22Rv1 (cell line): ENCODE results near the gene MXD1.
"Not testable (repeated sequence)": the region's sequence is repeated elsewhere in the genome, so short reads cannot be mapped to it uniquely, and the experiment has no call there.

ENCODE experiments used
- H3K27ac ChIP-seq: fragments of 450-650 bp; 2 replicates; pipeline ENCODE4 v1.5.1; 2017
- CTCF ChIP-seq: fragments of 450-650 bp; IDR thresholded peaks from 2 replicates; pipeline ENCODE4 v1.5.1; 2017; ENCODE audit warnings: mild to moderate bottlenecking
- ZFX ChIP-seq: fragments of 450-650 bp; IDR thresholded peaks from 2 replicates; pipeline ENCODE4 v1.6.1; 2017; ENCODE audit warnings: antibody characterized with exemption, borderline replicate concordance

Gene MXD1

GRCh38 chr2:69947325-69947931 is 32.5 kb downstream of the MXD1 start:
- TF ChIP-seq CTCF (no peak), ZFX (no peak)
- no peak overlapping the region for H3K27ac ChIP-seq

DNA sequence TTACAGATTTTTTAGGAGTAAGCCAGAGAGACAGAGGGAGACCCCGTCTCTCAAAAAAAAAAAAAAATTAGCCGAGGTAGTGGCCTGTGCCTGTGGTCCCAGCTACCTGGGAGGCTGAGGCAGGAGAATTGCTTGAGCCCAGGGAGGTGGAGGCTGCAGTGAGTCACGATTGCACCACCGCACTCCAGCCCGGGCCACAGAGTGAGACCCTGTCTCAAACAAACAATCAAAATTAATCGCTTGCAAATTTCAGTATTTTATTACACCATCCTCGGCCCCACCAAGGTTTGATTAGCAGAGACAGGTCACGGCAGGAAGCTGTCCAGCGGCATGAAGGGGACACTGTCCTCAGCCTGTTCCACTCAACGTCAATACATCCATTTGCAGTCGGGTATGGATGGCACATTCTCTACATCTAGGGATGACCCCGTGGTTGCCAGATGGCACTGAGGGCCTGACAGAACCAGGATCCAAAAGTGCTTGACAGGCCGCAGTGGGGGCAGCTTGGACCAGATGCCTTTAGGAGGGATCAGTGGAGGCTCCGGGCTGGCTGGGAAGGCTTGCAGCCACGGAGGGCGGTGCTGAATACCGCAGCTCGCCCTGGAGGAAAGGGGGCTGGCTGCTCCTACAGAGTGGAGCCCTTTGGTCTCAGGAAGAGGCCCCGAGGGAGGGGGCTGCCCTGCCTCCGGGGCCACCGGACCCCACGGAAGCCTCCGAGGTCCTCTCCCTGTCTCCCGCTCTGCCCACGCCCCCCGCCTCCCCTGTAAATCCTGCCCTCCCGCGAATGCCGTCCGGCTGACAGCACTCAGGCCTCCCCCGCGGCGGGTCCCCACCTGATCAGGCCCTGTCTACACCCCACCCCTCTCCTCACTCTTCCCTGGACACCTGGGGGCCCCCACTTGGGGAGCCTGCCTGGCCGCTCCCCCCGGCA is 33.4 kb downstream of the MXD1 start:
- no peak overlapping the region for H3K27ac ChIP-seq

DNA sequence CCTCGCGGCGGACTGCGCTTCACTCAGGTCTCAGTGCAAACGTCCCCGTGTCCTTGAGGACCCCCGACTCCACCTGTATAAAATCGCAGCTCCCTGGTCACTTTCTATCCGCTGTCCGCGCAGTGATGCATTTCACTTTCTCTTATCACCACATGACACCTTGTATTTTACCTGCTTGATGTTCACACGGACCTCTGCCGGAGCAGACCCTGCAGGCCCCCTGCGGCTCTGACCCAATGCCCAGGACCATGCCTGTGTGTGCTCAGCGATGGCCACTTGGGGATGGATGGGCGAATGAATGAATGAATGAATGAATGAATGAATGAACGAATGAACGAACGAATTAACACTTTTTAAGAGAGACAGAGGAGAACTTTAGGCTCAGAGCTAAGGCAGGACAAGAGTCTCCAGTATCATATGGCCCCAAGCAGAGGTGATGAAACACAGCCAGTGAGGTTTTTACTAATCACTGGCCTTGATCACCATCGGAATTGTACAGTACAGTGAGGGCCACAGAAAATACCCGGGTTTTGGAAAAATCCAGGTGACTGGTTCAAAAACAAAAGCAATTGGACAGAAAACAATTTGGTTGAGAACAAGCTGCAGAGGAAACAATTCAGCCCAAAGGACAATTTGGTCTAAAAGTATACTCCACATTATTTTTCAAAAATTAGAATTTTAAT is 34.2 kb downstream of the MXD1 start:
- H3K27ac ChIP-seq: no peak overlapping the region
- TF ChIP-seq ZFX: no peak
- no peak for TF ChIP-seq CTCF

More for the DNA sequence above, 33.4 kb downstream of the MXD1 start:
- TF ChIP-seq CTCF (no peak), ZFX (no peak)

GRCh38 chr2:69950241-69950640 is 35.3 kb downstream of the MXD1 start:
- no peak overlapping the region for H3K27ac ChIP-seq
- TF ChIP-seq CTCF (no peak), ZFX (no peak)

- H3K27ac ChIP-seq: not testable (repeated sequence)
Observed at GRCh38 chr2:69950671-69951070, 35.8 kb downstream of the MXD1 start.

DNA sequence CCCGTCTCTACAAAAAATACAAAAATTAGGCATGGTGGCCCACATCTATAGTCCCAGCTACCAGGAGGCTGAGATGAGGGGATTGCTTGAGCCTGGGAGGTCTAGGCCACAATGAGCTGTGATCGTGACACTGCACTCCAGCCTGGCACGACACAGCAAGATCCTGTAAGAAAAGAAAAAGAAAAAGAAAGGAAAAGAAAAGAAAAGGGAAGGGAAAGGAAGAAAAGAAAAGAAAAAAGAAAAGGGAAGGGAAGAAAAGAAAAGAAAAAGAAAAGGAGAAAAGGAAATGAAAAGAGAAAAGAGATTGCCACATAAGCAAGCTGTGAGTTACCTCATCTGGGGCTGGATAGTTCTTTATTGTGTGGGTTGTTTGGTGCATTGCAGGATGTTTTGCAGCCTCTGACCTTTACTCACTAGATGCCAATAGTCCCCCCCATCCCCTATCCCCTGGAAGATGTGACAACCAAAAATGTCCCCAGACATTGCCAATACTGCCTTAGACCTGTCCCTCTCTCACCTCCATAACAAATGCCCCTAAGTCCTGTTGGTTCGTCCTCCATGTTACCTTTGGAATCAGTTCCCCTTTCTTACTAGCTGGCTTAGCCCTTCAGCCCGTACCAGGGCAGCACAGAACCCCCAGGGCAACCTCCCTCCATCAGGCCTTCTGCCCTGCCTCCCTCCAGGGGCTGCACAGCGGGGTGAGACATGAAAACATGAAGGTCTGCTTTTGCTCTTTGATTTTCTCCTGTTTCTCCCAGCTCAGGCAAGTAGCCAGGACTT is 37.6 kb downstream of the MXD1 start:
- no peak for TF ChIP-seq CTCF
- TF ChIP-seq ZFX: no peak
- H3K27ac ChIP-seq: no peak overlapping the region

- TF ChIP-seq ZFX (no peak), CTCF (no peak)
Observed at GRCh38 chr2:69954084-69954483, 39.2 kb downstream of the MXD1 start.

More at GRCh38 chr2:69954084-69954483, 39.2 kb downstream of the MXD1 start:
- no peak overlapping the region for H3K27ac ChIP-seq
